Measurements from ENCODE around the gene MBNL3.
"Not testable (repeated sequence)": the region's sequence is repeated elsewhere in the genome, so short reads cannot be mapped to it uniquely, and the experiment has no call there.

Gene MBNL3

DNA sequence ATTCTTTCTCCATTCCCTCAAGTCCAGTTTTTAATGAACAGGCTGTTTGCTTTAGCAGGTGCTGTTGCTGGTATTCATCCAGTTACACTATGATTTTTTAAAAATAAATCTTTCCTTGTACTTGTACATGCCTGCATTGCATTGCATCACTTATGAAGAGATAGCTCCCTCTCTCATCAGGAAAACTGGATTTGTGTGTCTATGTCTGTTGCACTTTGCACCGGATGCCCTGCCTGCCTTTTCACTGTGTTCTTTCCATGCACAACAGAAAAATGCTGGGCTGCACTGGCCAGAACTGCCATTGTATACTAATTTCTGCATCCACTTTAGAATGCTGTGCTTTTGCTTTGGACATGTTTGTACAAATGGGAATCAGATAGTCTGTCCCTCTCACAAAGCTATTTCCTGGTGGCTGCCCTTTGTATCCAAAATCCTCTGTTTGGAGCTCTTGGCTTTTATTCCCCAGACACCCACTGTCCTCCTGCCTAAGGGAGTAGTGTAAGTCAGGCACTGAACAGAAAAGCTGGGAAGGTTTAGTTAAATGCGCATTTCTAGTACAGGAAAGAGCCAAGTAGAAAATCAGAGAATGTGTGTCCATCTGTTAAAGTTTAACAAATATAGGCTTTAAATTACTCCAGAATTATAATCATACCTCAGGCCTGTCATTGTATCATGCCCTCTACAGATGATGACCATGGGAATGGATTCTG lies 119.1 kb downstream of the MBNL3 start:
- no peak for DNase-seq (ENCODE audit: low spot score)

GRCh38 chrX:132367984-132368383 lies 120.9 kb downstream of the MBNL3 start:
- DNase-seq (ENCODE audit: low spot score) = no peak

GRCh38 chrX:132367314-132367713 lies 121.5 kb downstream of the MBNL3 start:
- DNase-seq (ENCODE audit: low spot score) = no peak

GRCh38 chrX:132365490-132365889 lies 123.3 kb downstream of the MBNL3 start:
- no peak for DNase-seq (ENCODE audit: low spot score)

GRCh38 chrX:132364313-132364712 lies 124.5 kb downstream of the MBNL3 start:
- no peak for DNase-seq (ENCODE audit: low spot score)

DNA sequence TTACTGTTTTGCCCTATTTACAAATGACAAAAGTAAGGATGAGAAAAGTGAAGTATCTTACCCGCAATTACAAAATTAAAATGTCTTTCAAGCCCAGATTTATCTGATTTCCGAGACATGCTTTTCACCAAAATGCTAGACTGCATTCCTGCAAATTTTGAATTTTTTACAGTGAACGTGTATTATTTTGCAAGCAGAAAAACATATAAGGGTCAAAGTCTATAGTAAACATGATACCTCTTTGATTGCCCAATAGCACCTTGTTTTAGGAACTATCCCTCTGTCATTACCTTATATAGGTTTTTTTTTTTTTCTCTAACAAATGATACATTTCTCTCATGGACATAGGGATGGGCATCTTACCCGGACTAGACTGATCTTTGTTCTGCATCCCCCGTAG lies 135.4 kb downstream of the MBNL3 start:
- no peak for DNase-seq (ENCODE audit: low spot score)

GRCh38 chrX:132336172-132336571 lies 152.7 kb downstream of the MBNL3 start:
- DNase-seq (ENCODE audit: low spot score) = no peak

DNA sequence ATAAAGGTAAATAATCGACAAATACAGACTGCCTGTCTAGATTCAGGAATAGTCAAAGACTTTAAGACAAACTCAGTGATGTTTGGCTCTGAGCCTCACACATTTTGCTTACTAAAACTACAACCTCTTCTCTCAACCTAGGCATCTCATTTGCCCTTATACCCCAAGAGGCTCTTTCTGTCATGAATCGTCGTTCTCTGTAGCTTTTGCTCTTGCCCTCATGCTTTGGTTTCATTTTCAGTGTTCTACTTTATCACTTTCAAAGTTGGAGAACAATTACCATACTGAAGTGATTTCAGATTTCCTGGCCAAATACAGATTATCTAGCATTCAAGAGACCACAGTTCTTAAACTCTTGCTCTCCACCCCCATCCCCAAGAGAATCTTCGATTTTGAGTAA lies 155.5 kb downstream of the MBNL3 start:
- no peak for DNase-seq (ENCODE audit: low spot score)

DNA sequence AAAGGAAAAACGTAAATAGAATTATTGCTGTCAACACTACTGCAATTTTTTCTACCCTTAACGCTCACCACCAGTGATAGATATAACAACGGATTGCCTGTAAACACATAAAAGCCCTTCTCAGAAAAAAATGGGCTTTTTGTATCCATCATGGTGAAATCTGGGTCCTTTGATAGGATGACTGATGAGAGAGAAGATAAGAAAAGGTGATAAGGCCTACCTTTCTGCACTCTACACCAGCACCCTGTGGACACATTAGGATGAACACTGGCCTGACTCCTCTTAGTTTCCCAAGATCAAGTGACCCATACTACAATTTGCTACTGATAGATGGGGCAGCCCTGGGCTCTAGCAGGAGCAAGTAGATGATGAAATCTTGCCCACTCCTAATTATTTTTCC lies 157.3 kb downstream of the MBNL3 start:
- no peak for DNase-seq (ENCODE audit: low spot score)

DNA sequence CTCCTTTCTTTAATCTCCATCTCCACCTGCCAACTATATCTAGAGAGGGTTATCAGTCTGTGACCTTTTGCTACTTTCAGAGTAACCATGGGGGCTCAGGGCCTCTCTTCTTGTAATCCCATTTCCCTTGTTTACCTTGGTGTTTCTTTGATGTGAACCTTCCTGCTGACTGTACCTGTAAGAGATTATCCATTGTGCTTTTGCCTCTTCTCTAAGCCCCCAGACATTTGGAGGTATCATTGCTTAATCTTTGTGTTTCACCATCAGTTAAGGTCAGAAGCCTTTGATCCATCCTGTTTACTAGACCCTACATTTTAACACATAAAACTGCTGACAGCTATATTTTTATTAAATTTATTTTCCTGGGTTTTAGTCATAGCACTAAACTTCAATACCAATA lies 157.8 kb downstream of the MBNL3 start:
- DNase-seq (ENCODE audit: low spot score) = no peak

DNA sequence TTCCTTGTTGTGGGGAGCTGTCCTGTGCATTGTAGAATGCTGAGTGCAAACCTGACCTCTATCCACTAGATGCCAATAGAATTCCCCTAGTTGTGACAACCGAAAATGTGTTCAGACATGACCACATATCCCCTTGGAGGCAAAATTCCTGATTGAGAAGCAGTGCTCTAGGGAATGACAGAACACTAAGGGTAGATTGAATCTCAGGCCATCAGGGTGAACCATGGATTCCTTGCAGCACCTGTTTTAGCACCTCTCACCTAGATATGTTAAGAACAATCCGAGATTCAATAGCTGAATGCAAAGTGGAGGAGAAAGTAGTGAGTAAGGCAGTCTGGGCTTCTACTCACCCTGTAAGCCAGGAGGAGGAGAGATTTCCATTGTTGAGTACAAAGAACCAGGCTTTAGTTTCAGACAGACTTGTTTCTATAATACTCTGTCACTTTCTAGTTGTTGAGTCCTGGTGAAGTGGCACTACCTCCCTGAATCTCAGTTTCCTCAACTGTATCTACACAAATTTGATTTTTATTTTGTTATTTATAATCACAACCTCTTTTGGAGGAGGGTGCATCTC lies 158.6 kb downstream of the MBNL3 start:
- no peak for DNase-seq (ENCODE audit: low spot score)

DNA sequence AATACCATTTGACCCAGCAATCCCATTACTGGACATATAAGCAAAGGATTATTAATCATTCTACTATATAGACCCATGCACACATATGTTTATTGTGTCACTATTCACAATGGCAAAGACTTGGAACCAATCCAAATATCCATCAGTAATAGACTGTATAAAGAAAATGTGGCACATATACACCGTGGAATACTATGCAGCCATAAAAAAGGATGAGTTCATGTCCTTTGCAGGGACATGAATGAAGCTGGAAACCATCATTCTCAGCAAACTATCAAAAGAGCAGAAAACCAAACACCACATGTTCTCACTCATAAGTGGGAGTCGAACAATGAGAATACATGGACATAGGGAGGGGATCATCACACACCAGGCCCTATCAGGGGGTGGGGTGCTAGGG lies 161.9 kb downstream of the MBNL3 start:
- not testable (repeated sequence) for DNase-seq (ENCODE audit: low spot score)
